ENCODE measurements around the gene LTA. TPM values are rescaled to one million over a fixed set of nuclear protein-coding genes. Genes with fewer than 3 reads are reported as not detected.
"Not testable (repeated sequence)": the region's sequence is repeated elsewhere in the genome, so short reads cannot be mapped to it uniquely, and the experiment has no call there.

LTA gene
- total and polyA plus RNA-seq, 2 donors (not counting 1 experiment from before 2014, with no cell fraction given), result not detected

DNA sequence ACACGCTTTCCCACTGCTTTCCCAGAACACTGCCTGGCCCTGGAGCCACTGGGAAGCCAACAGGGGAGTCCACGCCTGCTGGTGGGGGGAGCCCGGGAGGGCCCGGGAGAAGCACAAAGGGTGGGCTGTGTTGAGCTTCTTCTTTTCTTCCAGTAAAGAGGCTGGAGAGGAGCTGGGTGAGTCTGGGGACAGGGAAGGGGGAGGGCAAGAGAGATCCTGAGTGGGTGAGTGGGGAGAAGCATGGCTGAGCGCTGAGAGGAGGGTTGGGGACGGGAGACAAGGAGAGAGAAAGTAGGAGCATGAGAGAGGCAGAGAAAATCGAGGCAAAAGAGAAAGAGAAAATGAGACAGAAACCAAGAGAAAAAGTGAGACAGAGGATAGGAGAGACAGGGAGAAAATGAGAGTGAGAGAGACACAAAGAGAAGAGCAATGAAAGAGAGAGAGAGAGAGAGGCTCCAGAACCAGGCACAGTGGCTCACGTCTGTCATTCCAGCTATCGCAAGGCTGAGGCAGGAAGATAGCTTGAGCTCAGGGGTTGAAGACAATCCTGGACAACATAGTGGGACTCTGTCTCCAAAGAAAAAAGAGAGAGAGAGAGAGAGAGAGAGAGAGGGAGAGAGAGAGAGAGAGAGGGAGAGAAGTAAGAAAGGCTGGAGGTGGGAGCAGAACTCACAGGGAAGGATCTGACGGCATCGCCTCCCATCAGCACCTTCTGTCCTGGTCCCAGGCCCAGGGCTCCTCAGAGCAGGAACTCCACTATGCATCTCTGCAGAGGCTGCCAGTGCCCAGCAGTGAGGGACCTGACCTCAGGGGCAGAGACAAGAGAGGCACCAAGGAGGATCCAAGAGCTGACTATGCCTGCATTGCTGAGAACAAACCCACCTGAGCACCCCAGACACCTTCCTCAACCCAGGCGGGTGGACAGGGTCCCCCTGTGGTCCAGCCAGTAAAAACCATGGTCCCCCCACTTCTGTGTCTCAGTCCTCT, 16.0 kb downstream of the LTA start:
- Histone ChIP-seq H3K4me2 (ENCODE audit: extremely low read depth, insufficient read depth, low read length) (no peak overlapping the region), H2AFZ (ENCODE audit: low read length) (no peak overlapping the region), H4K20me1 (ENCODE audit: control insufficient read depth, extremely low read depth, insufficient read depth, low read length) (no peaks in the 10 kb centered on the region)

DNA sequence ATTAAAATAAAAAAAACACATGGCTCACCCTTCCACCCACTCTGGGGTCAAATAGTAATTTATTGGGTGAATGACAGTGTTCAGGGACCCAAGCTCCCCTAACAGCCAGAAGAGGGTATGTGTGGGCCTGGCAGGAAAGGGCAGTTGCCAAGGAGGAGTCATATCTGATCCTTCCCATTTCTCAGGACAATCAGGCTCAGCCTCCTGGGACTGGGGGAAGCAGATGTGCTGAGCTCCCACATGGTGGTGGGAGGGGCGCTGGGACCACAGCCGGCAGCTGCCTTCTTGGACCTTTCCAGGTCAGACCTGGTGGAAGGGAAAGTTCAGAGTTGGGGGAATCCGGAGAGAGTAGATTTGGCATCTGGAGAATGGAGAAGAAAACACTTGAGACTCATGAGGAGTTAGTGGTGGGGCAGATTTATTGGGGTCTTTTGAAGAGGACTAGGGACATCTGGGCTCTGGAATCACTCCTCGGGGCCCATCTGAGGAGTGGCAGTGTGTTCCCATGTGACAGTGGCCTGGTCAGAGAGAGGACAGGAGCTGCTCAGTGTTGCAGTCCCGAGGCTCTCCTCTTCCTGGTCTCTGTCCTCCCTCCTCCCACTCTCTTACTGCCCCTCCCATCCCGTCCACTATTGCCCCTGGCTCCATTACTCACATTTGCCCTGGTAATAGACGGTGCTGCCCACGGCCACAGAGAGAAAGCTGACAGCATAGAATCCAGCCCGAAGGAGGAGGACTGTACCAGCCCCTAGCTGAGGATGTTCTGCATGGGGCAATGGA, 17.0 kb downstream of the LTA start:
- no peak overlapping the region for H3K4me2 ChIP-seq (ENCODE audit: extremely low read depth, insufficient read depth, low read length)
- no peaks in the 10 kb centered on the region for H4K20me1 ChIP-seq (ENCODE audit: control insufficient read depth, extremely low read depth, insufficient read depth, low read length)
- DNase-seq (ENCODE audit: low read depth in 2 of 2), result no peak
- no peak overlapping the region for H3K9ac ChIP-seq (ENCODE audit: insufficient read depth, low read length)
- no peaks in the 10 kb centered on the region for H3K4me1 ChIP-seq (ENCODE audit: control insufficient read depth, extremely low read depth, insufficient read depth, low read length)
- no peak overlapping the region for H3K4me3 ChIP-seq (replicated peaks in 1 of 4; ENCODE audit: control extremely low read depth in 1 of 4, insufficient read depth in 1 of 4, low read depth in 3 of 4, low read length in 4 of 4)
- no peak overlapping the region for H2AFZ ChIP-seq (ENCODE audit: low read length)
- no peaks in the 10 kb centered on the region for H3K79me2 ChIP-seq (ENCODE audit: control insufficient read depth, insufficient read depth, low read length)
- no peaks in the 10 kb centered on the region for H3K36me3 ChIP-seq (ENCODE audit: control insufficient read depth, insufficient read depth, low read length)
- no peaks in the 10 kb centered on the region for H3K9me3 ChIP-seq (ENCODE audit: control insufficient read depth, insufficient read depth, low read depth, low read length)
- TF ChIP-seq, protein P1, sequence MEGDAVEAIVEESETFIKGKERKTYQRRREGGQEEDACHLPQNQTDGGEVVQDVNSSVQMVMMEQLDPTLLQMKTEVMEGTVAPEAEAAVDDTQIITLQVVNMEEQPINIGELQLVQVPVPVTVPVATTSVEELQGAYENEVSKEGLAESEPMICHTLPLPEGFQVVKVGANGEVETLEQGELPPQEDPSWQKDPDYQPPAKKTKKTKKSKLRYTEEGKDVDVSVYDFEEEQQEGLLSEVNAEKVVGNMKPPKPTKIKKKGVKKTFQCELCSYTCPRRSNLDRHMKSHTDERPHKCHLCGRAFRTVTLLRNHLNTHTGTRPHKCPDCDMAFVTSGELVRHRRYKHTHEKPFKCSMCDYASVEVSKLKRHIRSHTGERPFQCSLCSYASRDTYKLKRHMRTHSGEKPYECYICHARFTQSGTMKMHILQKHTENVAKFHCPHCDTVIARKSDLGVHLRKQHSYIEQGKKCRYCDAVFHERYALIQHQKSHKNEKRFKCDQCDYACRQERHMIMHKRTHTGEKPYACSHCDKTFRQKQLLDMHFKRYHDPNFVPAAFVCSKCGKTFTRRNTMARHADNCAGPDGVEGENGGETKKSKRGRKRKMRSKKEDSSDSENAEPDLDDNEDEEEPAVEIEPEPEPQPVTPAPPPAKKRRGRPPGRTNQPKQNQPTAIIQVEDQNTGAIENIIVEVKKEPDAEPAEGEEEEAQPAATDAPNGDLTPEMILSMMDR (conservative IDR thresholded peaks at IDR 0.05 in 1 of 2, IDR thresholded peaks at IDR 0.05 in 1 of 2; ENCODE audit: low read depth in 1 of 2, low read length in 2 of 2), result no peak
- TF ChIP-seq EZH2 (IDR thresholded peaks at IDR 0.05; ENCODE audit: low read length, missing control alignments), result no peak
- H3K27ac ChIP-seq (ENCODE audit: insufficient read depth, low read length), result no peak overlapping the region
- H3K27me3 ChIP-seq (ENCODE audit: control insufficient read depth, insufficient read depth, low read length), result peaks cover 2% of the 10 kb centered on the region

More for the DNA sequence above, 16.0 kb downstream of the LTA start:
- Histone ChIP-seq H3K27ac (ENCODE audit: insufficient read depth, low read length) (no peak overlapping the region), H3K9ac (ENCODE audit: insufficient read depth, low read length) (no peak overlapping the region), H3K36me3 (ENCODE audit: control insufficient read depth, insufficient read depth, low read length) (no peaks in the 10 kb centered on the region), H3K9me3 (ENCODE audit: control insufficient read depth, insufficient read depth, low read depth, low read length) (no peaks in the 10 kb centered on the region), H3K4me3 (replicated peaks in 1 of 4; ENCODE audit: control extremely low read depth in 1 of 4, insufficient read depth in 1 of 4, low read depth in 3 of 4, low read length in 4 of 4) (no peak overlapping the region), H3K4me1 (ENCODE audit: control insufficient read depth, extremely low read depth, insufficient read depth, low read length) (no peaks in the 10 kb centered on the region), H3K27me3 (ENCODE audit: control insufficient read depth, insufficient read depth, low read length) (peaks cover 4% of the 10 kb centered on the region), H3K79me2 (ENCODE audit: control insufficient read depth, insufficient read depth, low read length) (no peaks in the 10 kb centered on the region)
- DNase-seq (ENCODE audit: low read depth in 2 of 2), result no peak
- TF ChIP-seq EZH2 (IDR thresholded peaks at IDR 0.05; ENCODE audit: low read length, missing control alignments), result no peak
- TF ChIP-seq, protein P1 (conservative IDR thresholded peaks at IDR 0.05 in 1 of 2, IDR thresholded peaks at IDR 0.05 in 1 of 2; ENCODE audit: low read depth in 1 of 2, low read length in 2 of 2), result no peak

DNA sequence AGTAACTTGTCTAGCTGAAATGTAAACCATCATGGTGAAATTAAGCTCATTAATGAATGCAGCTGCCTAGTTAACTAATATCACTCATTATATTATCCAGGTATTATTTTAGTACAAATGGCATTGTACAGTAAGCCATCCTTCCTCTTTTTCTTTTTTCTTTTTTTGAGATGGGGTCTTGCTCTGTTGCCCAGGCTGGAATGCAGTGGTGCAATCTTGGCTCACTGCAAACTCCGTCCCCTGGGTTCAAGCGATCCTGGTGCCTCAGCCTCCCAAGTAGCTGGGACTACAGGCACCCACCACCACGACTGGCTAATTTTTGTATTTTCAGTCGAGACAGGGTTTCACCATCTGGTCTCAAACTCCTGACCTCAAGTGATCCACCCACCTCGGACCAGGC, 18.6 kb downstream of the LTA start:
- H4K20me1 ChIP-seq (ENCODE audit: control insufficient read depth, extremely low read depth, insufficient read depth, low read length); H2AFZ ChIP-seq (ENCODE audit: low read length); H3K27me3 ChIP-seq (ENCODE audit: control insufficient read depth, insufficient read depth, low read length); H3K4me3 ChIP-seq (replicated peaks in 1 of 4; ENCODE audit: control extremely low read depth in 1 of 4, insufficient read depth in 1 of 4, low read depth in 3 of 4, low read length in 4 of 4); H3K9ac ChIP-seq (ENCODE audit: insufficient read depth, low read length); DNase-seq (ENCODE audit: low read depth in 2 of 2); H3K79me2 ChIP-seq (ENCODE audit: control insufficient read depth, insufficient read depth, low read length); H3K36me3 ChIP-seq (ENCODE audit: control insufficient read depth, insufficient read depth, low read length); H3K9me3 ChIP-seq (ENCODE audit: control insufficient read depth, insufficient read depth, low read depth, low read length); H3K4me2 ChIP-seq (ENCODE audit: extremely low read depth, insufficient read depth, low read length); H3K4me1 ChIP-seq (ENCODE audit: control insufficient read depth, extremely low read depth, insufficient read depth, low read length); H3K27ac ChIP-seq (ENCODE audit: insufficient read depth, low read length): not testable (repeated sequence)

Data from fibroblast of lung (primary cell).